AG09319 (cell line): ENCODE results near the gene POC1A.
A peak's percentile ranks its signal among the peaks of the same experiment; 100 is the strongest.
"Not testable (repeated sequence)": the region's sequence is repeated elsewhere in the genome, so short reads cannot be mapped to it uniquely, and the experiment has no call there.

ENCODE experiments used
- DNase-seq: peaks from one replicate; pipeline ENCODE4 v3.0.0-alpha.2; 2010; ENCODE audit warnings: low read depth; ENCODE audit errors: extremely low read depth
- TF ChIP-seq, protein P1 (sequence below): IDR thresholded peaks from 2 replicates; pipeline ENCODE4 v1.5.1; 2011; ENCODE audit warnings: low read depth, mild to moderate bottlenecking, inconsistent platforms, low read length, moderate library complexity

Gene POC1A

DNA sequence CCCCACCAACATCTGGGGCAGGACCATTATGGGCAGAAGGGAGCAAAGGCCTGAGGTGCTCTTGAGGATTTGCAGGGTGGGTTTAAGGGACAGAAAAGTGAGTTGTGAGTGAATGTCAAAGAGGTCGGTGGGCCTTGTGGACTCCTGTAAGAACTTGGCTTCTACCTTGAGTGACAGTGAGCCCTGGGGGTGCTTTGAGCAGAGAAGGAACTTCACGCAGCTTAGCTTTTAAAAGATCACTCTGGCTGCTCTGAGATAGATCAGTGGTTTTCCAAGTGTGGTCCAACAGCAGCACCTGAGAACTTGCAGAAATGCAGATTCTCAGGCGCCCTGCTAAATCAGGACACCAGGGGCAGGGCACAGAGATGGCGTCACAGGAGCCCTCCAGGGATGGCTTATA is 28.5 kb upstream of the POC1A start:
- TF ChIP-seq, protein P1, sequence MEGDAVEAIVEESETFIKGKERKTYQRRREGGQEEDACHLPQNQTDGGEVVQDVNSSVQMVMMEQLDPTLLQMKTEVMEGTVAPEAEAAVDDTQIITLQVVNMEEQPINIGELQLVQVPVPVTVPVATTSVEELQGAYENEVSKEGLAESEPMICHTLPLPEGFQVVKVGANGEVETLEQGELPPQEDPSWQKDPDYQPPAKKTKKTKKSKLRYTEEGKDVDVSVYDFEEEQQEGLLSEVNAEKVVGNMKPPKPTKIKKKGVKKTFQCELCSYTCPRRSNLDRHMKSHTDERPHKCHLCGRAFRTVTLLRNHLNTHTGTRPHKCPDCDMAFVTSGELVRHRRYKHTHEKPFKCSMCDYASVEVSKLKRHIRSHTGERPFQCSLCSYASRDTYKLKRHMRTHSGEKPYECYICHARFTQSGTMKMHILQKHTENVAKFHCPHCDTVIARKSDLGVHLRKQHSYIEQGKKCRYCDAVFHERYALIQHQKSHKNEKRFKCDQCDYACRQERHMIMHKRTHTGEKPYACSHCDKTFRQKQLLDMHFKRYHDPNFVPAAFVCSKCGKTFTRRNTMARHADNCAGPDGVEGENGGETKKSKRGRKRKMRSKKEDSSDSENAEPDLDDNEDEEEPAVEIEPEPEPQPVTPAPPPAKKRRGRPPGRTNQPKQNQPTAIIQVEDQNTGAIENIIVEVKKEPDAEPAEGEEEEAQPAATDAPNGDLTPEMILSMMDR, result no peak
- DNase-seq, result no peak

DNA sequence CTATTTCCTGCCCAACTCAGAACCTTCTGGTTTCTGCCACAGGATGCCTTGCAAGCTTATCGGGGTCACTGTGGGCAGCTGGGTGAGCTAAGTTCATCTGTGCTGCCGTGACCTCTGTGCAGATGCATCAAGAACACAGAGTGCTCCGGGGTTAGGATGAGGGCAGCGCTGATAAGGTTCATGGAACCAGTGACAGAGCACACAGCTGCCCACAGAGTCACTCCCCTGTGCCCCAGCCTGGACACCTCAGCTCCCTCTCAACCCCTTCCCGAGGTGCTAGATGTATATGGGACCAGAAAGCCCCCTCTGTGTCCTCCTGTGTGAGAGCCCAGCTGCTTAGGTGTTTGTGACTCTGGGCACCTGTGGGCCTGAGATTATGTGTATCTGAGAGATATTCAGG is 28.0 kb upstream of the POC1A start:
- no peak for DNase-seq
- TF ChIP-seq, protein P1, result no peak

DNA sequence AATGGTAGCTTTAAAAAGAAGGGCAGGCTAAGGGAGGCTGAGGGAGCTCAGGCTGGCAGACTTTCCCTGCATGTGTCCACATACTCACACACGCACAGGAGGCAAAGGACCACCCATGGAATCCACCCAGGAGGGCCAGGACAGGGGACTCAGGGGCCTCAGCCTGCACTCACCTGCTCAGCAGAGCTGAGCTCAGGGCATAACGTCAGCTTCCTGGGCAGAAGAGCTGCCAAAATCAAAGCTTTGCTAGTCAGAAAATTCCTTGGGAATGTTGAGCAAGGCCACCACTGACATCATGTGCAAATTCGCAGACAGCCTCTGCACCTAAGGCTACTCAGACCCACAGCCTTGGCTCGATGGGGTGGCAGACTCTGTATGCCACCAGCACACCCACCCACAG is 27.3 kb upstream of the POC1A start:
- DNase-seq, result peak; percentile 10
- TF ChIP-seq, protein P1, result no peak

DNA sequence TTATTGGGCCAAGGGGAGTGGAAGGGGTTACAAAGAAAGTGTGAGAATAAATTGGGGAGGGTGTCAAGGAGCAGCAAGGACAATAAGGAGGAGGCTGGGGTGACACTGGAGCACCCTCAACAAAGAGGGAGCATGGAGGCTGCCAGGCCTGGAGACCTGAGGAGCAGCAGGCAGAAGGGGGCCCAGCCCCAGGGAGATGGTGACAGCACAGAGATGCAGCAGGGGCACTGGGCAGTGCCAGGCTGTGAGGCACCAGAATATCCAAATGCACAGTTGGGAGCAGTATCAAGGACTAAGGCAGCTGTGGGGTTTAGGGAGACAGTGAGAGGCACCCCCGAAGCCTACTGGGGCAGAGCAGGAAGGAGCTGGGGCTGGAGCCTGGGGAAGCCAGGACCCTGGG is 24.3 kb upstream of the POC1A start:
- TF ChIP-seq, protein P1, result no peak
- no peak for DNase-seq

DNA sequence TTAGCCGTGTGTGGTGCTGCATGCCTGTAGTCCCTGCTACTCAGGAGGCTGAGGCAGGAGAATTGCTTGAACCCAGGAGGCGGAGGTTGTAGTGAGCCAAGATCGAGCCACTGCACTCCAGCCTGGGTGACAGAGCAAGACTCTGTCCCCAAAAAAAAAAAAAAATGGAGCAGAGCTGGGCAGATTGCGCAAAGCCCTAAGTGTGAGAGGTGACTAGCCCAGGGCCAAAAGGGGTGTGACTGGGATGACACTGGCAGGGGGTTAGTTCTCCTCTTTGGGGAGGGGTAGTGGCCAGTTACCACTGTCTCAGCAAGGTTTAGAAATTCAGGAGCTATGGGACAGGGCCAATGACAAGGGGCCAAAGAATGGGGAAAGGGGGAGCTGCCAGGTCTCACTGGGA is 23.9 kb upstream of the POC1A start:
- not testable (repeated sequence) for DNase-seq

DNA sequence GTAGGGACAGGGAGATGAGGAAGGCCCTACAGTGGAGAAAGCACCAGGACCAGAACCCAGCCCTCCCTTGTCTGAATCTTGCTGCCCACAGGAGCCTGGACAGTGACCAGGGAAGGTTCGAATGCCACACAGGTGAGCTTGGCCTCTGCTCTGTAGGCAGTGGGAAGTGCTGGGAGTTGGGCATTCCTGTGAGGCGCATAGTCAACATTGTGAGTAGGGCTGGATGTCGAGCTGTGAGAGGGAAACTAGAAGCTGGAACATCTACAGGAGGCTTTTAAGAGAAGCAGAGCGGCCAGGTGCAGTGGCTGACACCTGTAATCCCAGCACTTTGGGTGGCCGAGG is 23.4 kb upstream of the POC1A start:
- no peak for DNase-seq
- TF ChIP-seq, protein P1, result no peak

DNA sequence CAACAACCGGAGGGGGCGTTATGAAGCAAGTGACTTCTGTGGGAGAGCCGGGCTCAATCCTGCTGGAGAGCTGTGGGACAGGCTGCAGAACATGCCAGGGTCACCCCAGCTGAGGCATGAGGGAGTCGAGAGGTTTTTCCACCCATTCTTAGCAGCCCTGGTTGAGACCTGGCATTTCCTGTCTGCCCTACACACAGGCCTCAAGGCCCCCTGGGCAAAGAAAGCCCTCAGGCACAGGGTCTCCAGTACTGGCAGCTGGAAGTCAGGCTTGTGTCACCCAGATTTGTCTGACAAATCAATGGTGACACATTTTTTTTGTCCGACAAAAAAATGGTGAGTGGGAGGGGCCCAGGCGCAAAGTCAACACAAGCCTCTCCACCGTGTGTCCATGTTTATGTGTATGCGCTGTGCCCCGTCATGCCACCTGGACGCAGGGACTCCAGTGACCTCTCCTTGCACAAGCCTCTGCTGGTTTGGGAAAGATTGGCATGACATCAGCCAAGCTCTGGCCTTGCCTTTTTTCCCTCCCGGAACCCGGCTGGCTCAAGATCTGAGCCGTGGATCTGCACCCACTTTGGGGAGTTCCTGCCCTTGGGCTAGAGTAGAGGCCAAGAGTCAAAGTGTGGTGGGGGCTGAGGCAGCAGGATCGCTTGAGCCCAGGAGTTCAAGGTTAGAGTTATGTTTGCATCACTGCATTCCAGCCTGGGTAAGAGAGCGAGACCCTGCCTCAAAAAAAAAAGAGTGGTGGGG is 22.9 kb upstream of the POC1A start:
- DNase-seq, result no peak
- TF ChIP-seq, protein P1, result no peak

DNA sequence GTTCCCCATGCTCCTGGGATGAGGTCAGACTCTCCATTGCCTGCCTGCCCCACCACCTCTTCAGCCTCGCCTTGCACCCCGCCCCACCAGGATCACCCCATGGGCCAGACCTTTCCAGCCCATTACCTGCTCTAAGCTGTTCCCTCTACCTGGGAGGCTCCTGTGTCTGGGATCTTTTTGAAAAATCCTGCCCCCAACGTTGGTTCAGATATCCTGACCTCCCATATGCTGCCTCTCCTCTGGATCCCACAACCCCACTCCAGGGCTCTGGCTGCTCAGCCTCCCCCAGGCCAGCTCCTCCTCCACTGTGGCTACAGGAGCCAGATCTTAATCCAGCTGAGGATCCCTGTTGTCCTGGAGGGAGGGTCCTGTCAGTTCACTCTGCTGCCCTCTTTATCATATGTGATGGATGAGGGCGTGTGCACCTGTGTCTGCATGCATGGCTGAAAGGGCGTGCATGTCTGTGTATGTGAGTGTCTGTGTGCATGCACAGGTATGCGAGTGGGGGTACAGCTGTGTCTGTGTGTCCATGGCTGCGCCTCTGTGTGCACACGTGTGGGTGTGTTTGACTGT is 22.0 kb upstream of the POC1A start:
- TF ChIP-seq, protein P1, result no peak
- DNase-seq, result no peak
